ENCODE data around the gene PCDHB3. TPM values are rescaled to one million over a fixed set of nuclear protein-coding genes. Genes with fewer than 3 reads are reported as not detected.

Gene PCDHB3
- total and polyA plus RNA-seq, 2 donors (not counting 3 experiments of a cell fraction or from before 2014, with no cell fraction given): 0.22 TPM; not detected in 1

DNA sequence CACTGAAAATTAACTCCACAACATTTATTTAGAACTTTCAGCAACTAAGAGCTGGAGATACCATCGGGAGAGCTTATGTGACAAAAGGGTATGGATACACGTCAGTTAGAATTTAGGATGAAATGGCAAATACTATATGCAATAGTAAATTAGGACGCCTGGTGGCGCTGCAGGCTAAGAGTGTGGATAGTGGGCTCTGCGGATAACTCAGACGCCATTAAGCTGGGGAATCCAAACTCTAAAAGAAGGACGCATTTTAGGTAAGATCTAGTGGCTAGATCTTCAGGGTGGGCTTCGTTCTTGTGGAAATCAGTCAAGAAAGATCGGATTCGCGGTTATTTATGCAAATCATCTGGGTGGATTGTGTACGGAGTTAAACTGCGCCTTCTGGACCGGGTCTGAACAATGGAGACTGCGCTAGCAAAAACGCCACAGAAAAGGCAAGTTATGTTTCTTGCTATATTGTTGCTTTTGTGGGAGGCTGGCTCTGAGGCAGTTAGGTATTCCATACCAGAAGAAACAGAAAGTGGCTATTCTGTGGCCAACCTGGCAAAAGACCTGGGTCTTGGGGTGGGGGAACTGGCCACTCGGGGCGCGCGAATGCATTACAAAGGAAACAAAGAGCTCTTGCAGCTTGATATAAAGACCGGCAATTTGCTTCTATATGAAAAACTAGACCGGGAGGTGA lies 34.9 kb downstream of the PCDHB3 start, which contains the start of gene PCDHB5:
Gene PCDHB5, plus strand, starts transcription at position 177 of the 688 bp plus-strand sequence. Its CDS starts 229 bp downstream, at position 406.
- dilution Hi-C loops (cut with MboI; ENCODE audit: extremely low pct_ligation_motif_present, low sequenced_read_pairs): no loop called here

More for the DNA sequence above, 34.9 kb downstream of the PCDHB3 start, which contains the start of gene PCDHB5:
- Histone ChIP-seq H3K4me2 (ENCODE audit: insufficient read depth, low read length) (no peak within 1 kb of the TSS), H3K9me1 (replicated peaks; ENCODE audit: control insufficient read depth, extremely low read depth, insufficient read depth, low read length) (no peaks in the 10 kb centered on the region), H2AFZ (ENCODE audit: low read depth, low read length) (no peak within 1 kb of the TSS), H3K4me3 (replicated peaks in 1 of 3; ENCODE audit: insufficient read depth in 1 of 3, low read depth in 1 of 3, low read length in 3 of 3) (peak within 1 kb of the TSS in 1 of 3 experiments; percentile 17), H3K27me3 (ENCODE audit: control insufficient read depth in 2 of 2, insufficient read depth in 2 of 2, low read length in 2 of 2) (no peaks in the 10 kb centered on the region), H3K27ac (ENCODE audit: insufficient read depth, low read depth, low read length) (no peak within 1 kb of the TSS), H3K79me2 (ENCODE audit: control insufficient read depth, insufficient read depth, low read length) (no peaks in the 10 kb centered on the region), H3K36me3 (ENCODE audit: control insufficient read depth in 2 of 2, extremely low read depth in 1 of 2, insufficient read depth in 2 of 2, low read length in 2 of 2) (no peaks in the 10 kb centered on the region), H3K9me3 (replicated peaks; ENCODE audit: control insufficient read depth, insufficient read depth, low read length) (no peaks in the 10 kb centered on the region), H3K4me1 (ENCODE audit: control insufficient read depth, extremely low read depth, insufficient read depth, low read length) (no peaks in the 10 kb centered on the region), H3K9ac (replicated peaks; ENCODE audit: extremely low read depth, insufficient read depth, low read length) (no peak within 1 kb of the TSS), H4K20me1 (replicated peaks; ENCODE audit: control insufficient read depth, extremely low read depth, insufficient read depth, low read length) (no peaks in the 10 kb centered on the region)
- no TSS peak for BruUV-seq (replicated peaks)
- CTCF ChIA-PET: interaction anchor here (1.0 kb wide), 1 partner anchor 9 kb away, joined by 3 read pairs; no protein-coding TSS in a partner anchor
- DNase-seq (ENCODE audit: low read depth, low spot score): peak; percentile 38
- TF ChIP-seq, protein P1, sequence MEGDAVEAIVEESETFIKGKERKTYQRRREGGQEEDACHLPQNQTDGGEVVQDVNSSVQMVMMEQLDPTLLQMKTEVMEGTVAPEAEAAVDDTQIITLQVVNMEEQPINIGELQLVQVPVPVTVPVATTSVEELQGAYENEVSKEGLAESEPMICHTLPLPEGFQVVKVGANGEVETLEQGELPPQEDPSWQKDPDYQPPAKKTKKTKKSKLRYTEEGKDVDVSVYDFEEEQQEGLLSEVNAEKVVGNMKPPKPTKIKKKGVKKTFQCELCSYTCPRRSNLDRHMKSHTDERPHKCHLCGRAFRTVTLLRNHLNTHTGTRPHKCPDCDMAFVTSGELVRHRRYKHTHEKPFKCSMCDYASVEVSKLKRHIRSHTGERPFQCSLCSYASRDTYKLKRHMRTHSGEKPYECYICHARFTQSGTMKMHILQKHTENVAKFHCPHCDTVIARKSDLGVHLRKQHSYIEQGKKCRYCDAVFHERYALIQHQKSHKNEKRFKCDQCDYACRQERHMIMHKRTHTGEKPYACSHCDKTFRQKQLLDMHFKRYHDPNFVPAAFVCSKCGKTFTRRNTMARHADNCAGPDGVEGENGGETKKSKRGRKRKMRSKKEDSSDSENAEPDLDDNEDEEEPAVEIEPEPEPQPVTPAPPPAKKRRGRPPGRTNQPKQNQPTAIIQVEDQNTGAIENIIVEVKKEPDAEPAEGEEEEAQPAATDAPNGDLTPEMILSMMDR (IDR thresholded peaks at IDR 0.05; ENCODE audit: extremely low read depth in 1 of 2, insufficient read depth in 1 of 2, low read depth in 1 of 2, low read length in 2 of 2): peak in 1 of 2 donors; percentile 14
- no peak for TF ChIP-seq GATA2 (IDR thresholded peaks at IDR 0.05; ENCODE audit: insufficient read depth, insufficient read length, low read depth, low read length)
- TF ChIP-seq POLR2A (IDR thresholded peaks at IDR 0.05; ENCODE audit: low read depth, low read length): no peak
- no peak for TF ChIP-seq FOS (IDR thresholded peaks at IDR 0.05; ENCODE audit: borderline replicate concordance, insufficient read depth, low read length)
- TF ChIP-seq JUN (IDR thresholded peaks at IDR 0.05; ENCODE audit: borderline replicate concordance, insufficient read depth, insufficient read length, low read depth): no peak
- POLR2A ChIA-PET: no interaction called here
- intact Hi-C loops (cut with micrococcal nuclease): no loop called here
- FAIRE-seq: no peak

Measured in endothelial cell of umbilical vein (primary cell).